Neuronal stem cell (in vitro differentiated cells): ENCODE measurements around the gene MAGI1.

Experiments used
- DNase-seq: peaks from one replicate; pipeline ENCODE4 v3.0.0-alpha.2; 2013; ENCODE audit warnings: low spot score
- H2AFZ ChIP-seq: one replicate; pipeline ENCODE4 v1.6.1; 2013; ENCODE audit warnings: mild to moderate bottlenecking, low read length, inconsistent platforms
- H2AK5ac ChIP-seq: 2 replicates; pipeline ENCODE4 v1.6.1; 2013; ENCODE audit warnings: low read depth, mild to moderate bottlenecking, inconsistent platforms, low read length, moderate library complexity, mixed read lengths
- H2BK120ac ChIP-seq: 2 replicates; pipeline ENCODE4 v1.6.1; 2013; ENCODE audit warnings: low read depth, mild to moderate bottlenecking, inconsistent platforms, low read length, moderate library complexity, mixed read lengths
- H2BK12ac ChIP-seq: one replicate; pipeline ENCODE4 v1.6.1; 2013; ENCODE audit warnings: low read length, inconsistent platforms
- H2BK15ac ChIP-seq: 2 replicates; pipeline ENCODE4 v1.6.1; 2013; ENCODE audit warnings: mild to moderate bottlenecking, low read length, inconsistent platforms, mixed read lengths
- H2BK5ac ChIP-seq: one replicate; pipeline ENCODE4 v1.6.1; 2013; ENCODE audit warnings: inconsistent platforms, mild to moderate bottlenecking, low read length, moderate library complexity
- H3K14ac ChIP-seq: one replicate; pipeline ENCODE4 v1.6.1; 2013; ENCODE audit warnings: low read length, inconsistent platforms
- H3K18ac ChIP-seq: 2 replicates; pipeline ENCODE4 v1.6.1; 2013; ENCODE audit warnings: low read length, inconsistent platforms
- H3K23ac ChIP-seq: 2 replicates; pipeline ENCODE4 v1.6.1; 2013; ENCODE audit warnings: low read depth, mild to moderate bottlenecking, mixed read lengths, low read length, inconsistent platforms; ENCODE audit not compliant: poor library complexity
- H3K27ac ChIP-seq: replicated peaks from 3 replicates; pipeline ENCODE4 v1.5.1; 2013; ENCODE audit warnings: low read length, inconsistent platforms
- H3K27me3 ChIP-seq, 3 experiments: 2 replicates each; pipeline ENCODE4 v1.6.1; 2013; ENCODE audit warnings: low read length in 3 of 3, mild to moderate bottlenecking in 2 of 3, inconsistent platforms in 1 of 3, low read depth in 1 of 3, mixed read lengths in 1 of 3, moderate library complexity in 1 of 3; ENCODE audit not compliant: control insufficient read depth in 3 of 3, insufficient read depth in 3 of 3
- H3K36me3 ChIP-seq, 2 donors: replicated peaks in 1 of 2; 2 replicates each; pipeline ENCODE4 v1.6.1; 2013; ENCODE audit warnings: low read length in 2 of 2; ENCODE audit not compliant: control insufficient read depth in 2 of 2, insufficient read depth in 2 of 2
- H3K4ac ChIP-seq: 2 replicates; pipeline ENCODE4 v1.6.1; 2013; ENCODE audit warnings: inconsistent platforms, mild to moderate bottlenecking, low read length, moderate library complexity
- H3K4me1 ChIP-seq, 2 donors: 1 replicate in 1 of 2; 2 replicates in 1 of 2; pipeline ENCODE4 v1.6.1; 2013; ENCODE audit warnings: low read length in 2 of 2, low read depth in 1 of 2; ENCODE audit not compliant: control insufficient read depth in 2 of 2, insufficient read depth in 1 of 2
- H3K4me2 ChIP-seq: one replicate; pipeline ENCODE4 v1.6.1; 2013; ENCODE audit warnings: mild to moderate bottlenecking, low read length, inconsistent platforms; ENCODE audit not compliant: insufficient read depth, poor library complexity, severe bottlenecking
- H3K4me3 ChIP-seq, 2 donors: 2 replicates each; pipeline ENCODE4 v1.5.1; 2013; ENCODE audit warnings: low read length in 2 of 2, mild to moderate bottlenecking in 2 of 2, inconsistent platforms in 1 of 2, moderate library complexity in 1 of 2
- H3K79me1 ChIP-seq: one replicate; pipeline ENCODE4 v1.6.1; 2013; ENCODE audit warnings: low read depth, mild to moderate bottlenecking, inconsistent platforms, low read length, moderate library complexity
- H3K9ac ChIP-seq: one replicate; pipeline ENCODE4 v1.6.1; 2013; ENCODE audit warnings: mild to moderate bottlenecking, low read depth, low read length, inconsistent platforms; ENCODE audit not compliant: poor library complexity
- H3K9me3 ChIP-seq, 2 donors: replicated peaks in 1 of 2; 2 replicates each; pipeline versions ENCODE3 to v1.6.1; 2013; ENCODE audit warnings: low read length in 2 of 2, mild to moderate bottlenecking in 2 of 2, inconsistent platforms in 1 of 2, low read depth in 1 of 2, mixed read lengths in 1 of 2, moderate library complexity in 1 of 2; ENCODE audit not compliant: control insufficient read depth in 2 of 2, insufficient read depth in 1 of 2
- H4K8ac ChIP-seq: one replicate; pipeline ENCODE4 v1.6.1; 2013; ENCODE audit warnings: low read depth, mild to moderate bottlenecking, inconsistent platforms, low read length, moderate library complexity
- H4K91ac ChIP-seq: one replicate; pipeline ENCODE4 v1.6.1; 2013; ENCODE audit warnings: low read length, low read depth, mild to moderate bottlenecking, inconsistent platforms; ENCODE audit not compliant: poor library complexity
- WGBS, 2 donors: extraction: QIAGEN DNeasy Blood & Tissue Kit; methylation state at CpG; one replicate each; pipeline ENCODE4 v1.1.7; 2013; ENCODE audit warnings: missing lambda C conversion rate in 2 of 2, mixed read lengths in 1 of 2; ENCODE audit not compliant: insufficient read length in 2 of 2, insufficient replicate concordance in 1 of 2; ENCODE audit errors: extremely low coverage in 2 of 2; 5-methylcytosine and 5-hydroxymethylcytosine counted together

The MAGI1 gene

GRCh38 chr3:65914032-65914739 lies 124.5 kb downstream of the MAGI1 start:
- Histone ChIP-seq H3K4ac (no peak overlapping the region), H2BK120ac (no peak overlapping the region), H3K9me3 (peaks cover 0 to 11% of the 10 kb centered on the region in 2 donors), H3K4me2 (no peak overlapping the region), H3K36me3 (no peaks in the 10 kb centered on the region), H4K91ac (no peak overlapping the region), H3K9ac (no peak overlapping the region), H3K4me3 (no peak overlapping the region), H3K18ac (no peak overlapping the region), H3K27ac (no peak overlapping the region), H3K79me1 (no peaks in the 10 kb centered on the region), H2BK5ac (no peak overlapping the region), H3K4me1 (peaks cover 0 to 2% of the 10 kb centered on the region in 2 donors), H4K8ac (no peak overlapping the region), H3K23ac (no peak overlapping the region), H3K14ac (no peak overlapping the region), H3K27me3 (no peaks in the 10 kb centered on the region), H2AFZ (no peak overlapping the region), H2AK5ac (no peak overlapping the region), H2BK15ac (no peak overlapping the region), H2BK12ac (no peak overlapping the region)
- no peak for DNase-seq
- WGBS, 2 donors = no CpG with 5 or more reads among the region's 5 CpGs

GRCh38 chr3:65912647-65913046 lies 126.1 kb downstream of the MAGI1 start:
- Histone ChIP-seq H3K9ac (no peak overlapping the region), H2AFZ (no peak overlapping the region), H4K91ac (no peak overlapping the region), H3K4me1 (peaks cover 0 to 3% of the 10 kb centered on the region in 2 donors), H3K36me3 (no peaks in the 10 kb centered on the region), H3K27me3 (no peaks in the 10 kb centered on the region), H3K27ac (no peak overlapping the region), H3K9me3 (peaks cover 0 to 10% of the 10 kb centered on the region in 2 donors), H4K8ac (no peak overlapping the region), H2BK15ac (no peak overlapping the region), H2BK5ac (no peak overlapping the region), H3K79me1 (no peaks in the 10 kb centered on the region), H3K4me2 (no peak overlapping the region), H2BK12ac (no peak overlapping the region), H3K4me3 (no peak overlapping the region), H3K18ac (no peak overlapping the region), H3K23ac (no peak overlapping the region), H3K4ac (no peak overlapping the region), H2AK5ac (no peak overlapping the region), H3K14ac (no peak overlapping the region), H2BK120ac (no peak overlapping the region)
- no peak for DNase-seq
- WGBS, 2 donors = no CpG with 5 or more reads among the region's 1 CpG

DNA sequence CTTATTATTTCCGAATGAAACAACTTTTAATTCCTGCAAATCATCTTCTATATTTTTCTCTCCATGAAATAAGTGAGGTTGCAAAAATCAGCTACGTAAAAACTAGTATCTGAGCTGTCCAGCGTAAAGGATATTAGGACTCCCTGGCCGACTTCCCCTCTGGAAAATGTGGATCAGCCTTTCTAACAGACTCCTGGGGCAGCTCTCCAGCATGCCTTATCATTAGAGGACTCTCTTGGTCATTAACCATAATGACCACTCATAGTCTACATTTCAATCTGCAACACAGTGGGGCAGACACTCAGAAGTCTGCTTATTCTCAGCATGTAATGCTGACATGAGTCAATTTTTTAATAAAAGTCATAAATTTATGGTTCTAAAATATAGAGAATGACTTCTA lies 130.1 kb downstream of the MAGI1 start:
- H2BK15ac ChIP-seq = no peak overlapping the region
- H4K91ac ChIP-seq = no peak overlapping the region
- H3K14ac ChIP-seq = no peak overlapping the region
- no peaks in the 10 kb centered on the region for H3K79me1 ChIP-seq
- H2AFZ ChIP-seq = no peak overlapping the region
- WGBS, 2 donors = no CpG with 5 or more reads among the region's 4 CpGs
- no peak overlapping the region for H2BK120ac ChIP-seq
- H2AK5ac ChIP-seq = no peak overlapping the region
- H3K4me1 ChIP-seq = peaks cover 0 to 4% of the 10 kb centered on the region in 2 donors
- no peak overlapping the region for H3K27ac ChIP-seq
- no peak overlapping the region for H3K4me3 ChIP-seq
- no peak overlapping the region for H3K23ac ChIP-seq
- DNase-seq = no peak
- H3K9ac ChIP-seq = no peak overlapping the region
- H3K36me3 ChIP-seq = no peaks in the 10 kb centered on the region
- no peak overlapping the region for H3K18ac ChIP-seq
- no peak overlapping the region for H2BK12ac ChIP-seq
- H2BK5ac ChIP-seq = no peak overlapping the region
- H3K4ac ChIP-seq = no peak overlapping the region
- no peak overlapping the region for H3K4me2 ChIP-seq
- H3K27me3 ChIP-seq = no peaks in the 10 kb centered on the region
- H3K9me3 ChIP-seq = no peaks in the 10 kb centered on the region
- no peak overlapping the region for H4K8ac ChIP-seq

DNA sequence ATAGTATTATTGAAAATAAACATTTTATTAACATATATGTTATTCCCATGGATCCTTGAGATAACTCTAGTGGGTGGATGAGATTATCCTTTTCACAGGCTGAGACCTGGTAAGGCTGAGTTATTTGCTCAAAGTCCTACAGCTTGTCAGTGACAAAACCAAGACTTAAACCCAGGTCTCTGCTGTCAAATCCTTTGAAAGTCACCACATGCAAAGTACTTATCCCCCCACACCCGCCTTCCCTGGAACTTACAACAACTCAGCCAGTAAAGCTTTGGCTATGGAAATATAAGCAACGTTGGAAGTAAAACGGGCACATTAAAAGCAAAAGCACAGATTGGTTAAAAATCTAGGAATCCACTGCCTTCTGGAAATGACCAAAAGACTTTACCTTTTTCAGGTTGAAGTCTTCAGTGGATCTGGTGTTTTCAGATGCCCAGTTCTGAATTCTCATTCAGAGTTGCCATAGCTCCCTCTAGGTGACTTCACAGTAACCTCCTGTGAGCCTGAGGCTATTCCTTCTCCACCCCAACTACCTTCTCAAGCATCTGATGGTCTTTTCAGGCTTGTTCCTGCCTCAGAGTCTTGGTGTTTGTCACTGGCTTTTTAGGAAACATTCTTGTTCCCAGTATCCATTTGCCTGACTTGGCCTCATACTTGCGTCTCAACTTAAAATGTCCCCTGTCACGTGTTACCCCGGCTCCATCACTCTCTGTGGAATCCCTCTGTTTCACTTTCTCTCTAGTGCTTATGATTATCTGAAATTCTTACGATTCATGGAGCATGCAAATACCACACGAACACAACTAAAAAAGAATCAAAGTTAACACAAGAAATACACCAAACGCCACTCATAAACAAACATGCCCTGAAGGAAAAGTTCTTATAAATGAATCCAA lies 131.2 kb downstream of the MAGI1 start:
- H3K23ac ChIP-seq = no peak overlapping the region
- no peak for DNase-seq
- no peak overlapping the region for H2BK12ac ChIP-seq
- H3K9ac ChIP-seq = no peak overlapping the region
- no peak overlapping the region for H2AK5ac ChIP-seq
- WGBS, 2 donors = no CpG with 5 or more reads among the region's 9 CpGs
- peaks cover 2 to 6% of the 10 kb centered on the region in 2 donors for H3K4me1 ChIP-seq
- no peak overlapping the region for H4K8ac ChIP-seq
- H2AFZ ChIP-seq = no peak overlapping the region
- H3K27me3 ChIP-seq = no peaks in the 10 kb centered on the region
- H3K27ac ChIP-seq = no peak overlapping the region
- no peaks in the 10 kb centered on the region for H3K9me3 ChIP-seq
- no peaks in the 10 kb centered on the region for H3K36me3 ChIP-seq
- H3K4me3 ChIP-seq = no peak overlapping the region
- no peak overlapping the region for H3K18ac ChIP-seq
- H2BK120ac ChIP-seq = no peak overlapping the region
- no peak overlapping the region for H4K91ac ChIP-seq
- H2BK15ac ChIP-seq = no peak overlapping the region
- no peak overlapping the region for H3K4me2 ChIP-seq
- H3K14ac ChIP-seq = no peak overlapping the region
- no peak overlapping the region for H2BK5ac ChIP-seq
- H3K79me1 ChIP-seq = no peaks in the 10 kb centered on the region
- H3K4ac ChIP-seq = no peak overlapping the region
